DOHH2 (cell line): ENCODE results near the gene SUN2.

Source experiments
- EZH2phosphoT487 ChIP-seq: fragments of 200-600 bp; sonication (generic); IDR thresholded peaks from 2 replicates; pipeline ENCODE4 v1.6.1; 2017; ENCODE audit warnings: borderline replicate concordance, mild to moderate bottlenecking, antibody characterized with exemption, low read length, moderate library complexity, mixed read lengths
- TF ChIP-seq, protein P1 (sequence below): fragments of 200-600 bp; sonication (generic); IDR thresholded peaks from one replicate; pipeline ENCODE4 v1.5.1; 2014; ENCODE audit warnings: antibody characterized with exemption, mild to moderate bottlenecking, low read depth, low read length; ENCODE audit not compliant: poor library complexity, severe bottlenecking

DNA sequence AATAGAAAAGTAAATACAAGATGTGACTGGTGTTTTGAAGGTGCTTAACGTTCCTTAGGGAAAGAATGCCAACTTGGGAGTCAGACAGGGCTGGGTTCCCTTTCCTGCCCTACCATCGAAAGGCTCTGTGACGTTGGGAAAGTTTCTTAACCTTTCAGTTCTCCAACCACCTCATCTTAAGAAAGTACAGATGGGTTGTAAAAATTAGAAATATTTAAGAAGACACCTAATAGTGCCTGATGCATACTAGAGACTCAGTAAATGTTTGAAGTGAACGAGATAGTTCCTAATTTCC lies 49.0 kb downstream of the SUN2 start:
- TF ChIP-seq, protein P1, sequence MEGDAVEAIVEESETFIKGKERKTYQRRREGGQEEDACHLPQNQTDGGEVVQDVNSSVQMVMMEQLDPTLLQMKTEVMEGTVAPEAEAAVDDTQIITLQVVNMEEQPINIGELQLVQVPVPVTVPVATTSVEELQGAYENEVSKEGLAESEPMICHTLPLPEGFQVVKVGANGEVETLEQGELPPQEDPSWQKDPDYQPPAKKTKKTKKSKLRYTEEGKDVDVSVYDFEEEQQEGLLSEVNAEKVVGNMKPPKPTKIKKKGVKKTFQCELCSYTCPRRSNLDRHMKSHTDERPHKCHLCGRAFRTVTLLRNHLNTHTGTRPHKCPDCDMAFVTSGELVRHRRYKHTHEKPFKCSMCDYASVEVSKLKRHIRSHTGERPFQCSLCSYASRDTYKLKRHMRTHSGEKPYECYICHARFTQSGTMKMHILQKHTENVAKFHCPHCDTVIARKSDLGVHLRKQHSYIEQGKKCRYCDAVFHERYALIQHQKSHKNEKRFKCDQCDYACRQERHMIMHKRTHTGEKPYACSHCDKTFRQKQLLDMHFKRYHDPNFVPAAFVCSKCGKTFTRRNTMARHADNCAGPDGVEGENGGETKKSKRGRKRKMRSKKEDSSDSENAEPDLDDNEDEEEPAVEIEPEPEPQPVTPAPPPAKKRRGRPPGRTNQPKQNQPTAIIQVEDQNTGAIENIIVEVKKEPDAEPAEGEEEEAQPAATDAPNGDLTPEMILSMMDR: no peak
- TF ChIP-seq EZH2phosphoT487: no peak
